MG63 (cell line): ENCODE results near the gene ACSM5. TPM values are rescaled to one million over a fixed set of nuclear protein-coding genes. Genes with fewer than 3 reads are reported as not detected.

Experiments
- DNase-seq: peaks from one replicate; pipeline ENCODE4 v3.0.0-alpha.2; 2020
- H3K27me3 ChIP-seq: fragments of 250-450 bp; sonication (Bioruptor Pico); 2 replicates; pipeline ENCODE4 v1.5.1; 2020; ENCODE audit warnings: mild to moderate bottlenecking, moderate library complexity
- H3K36me3 ChIP-seq: fragments of 250-450 bp; sonication (Bioruptor Pico); 2 replicates; pipeline ENCODE4 v1.5.1; 2020; ENCODE audit warnings: mild to moderate bottlenecking, moderate library complexity
- H3K4me3 ChIP-seq: fragments of 250-450 bp; sonication (Bioruptor Pico); 2 replicates; pipeline ENCODE4 v1.5.1; 2020; ENCODE audit warnings: mild to moderate bottlenecking, moderate library complexity
- H3K9me3 ChIP-seq: fragments of 250-450 bp; sonication (Bioruptor Pico); 2 replicates; pipeline ENCODE4 v1.5.1; 2020; ENCODE audit warnings: mild to moderate bottlenecking, moderate library complexity
- total RNA-seq: library from RNA; depleted of rRNA; stranded (reverse); fragments of >200 nt; shearing (Covaris generic); gene quantifications from 2 replicates; pipeline ENCODE4 v1.2.3, GENCODE V29; 2014; ENCODE audit warnings: low replicate concordance; rRNA removed

Gene ACSM5, protein sequence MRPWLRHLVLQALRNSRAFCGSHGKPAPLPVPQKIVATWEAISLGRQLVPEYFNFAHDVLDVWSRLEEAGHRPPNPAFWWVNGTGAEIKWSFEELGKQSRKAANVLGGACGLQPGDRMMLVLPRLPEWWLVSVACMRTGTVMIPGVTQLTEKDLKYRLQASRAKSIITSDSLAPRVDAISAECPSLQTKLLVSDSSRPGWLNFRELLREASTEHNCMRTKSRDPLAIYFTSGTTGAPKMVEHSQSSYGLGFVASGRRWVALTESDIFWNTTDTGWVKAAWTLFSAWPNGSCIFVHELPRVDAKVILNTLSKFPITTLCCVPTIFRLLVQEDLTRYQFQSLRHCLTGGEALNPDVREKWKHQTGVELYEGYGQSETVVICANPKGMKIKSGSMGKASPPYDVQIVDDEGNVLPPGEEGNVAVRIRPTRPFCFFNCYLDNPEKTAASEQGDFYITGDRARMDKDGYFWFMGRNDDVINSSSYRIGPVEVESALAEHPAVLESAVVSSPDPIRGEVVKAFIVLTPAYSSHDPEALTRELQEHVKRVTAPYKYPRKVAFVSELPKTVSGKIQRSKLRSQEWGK
- 0.20 and 1.2 TPM in 2 replicates for total RNA-seq

DNA sequence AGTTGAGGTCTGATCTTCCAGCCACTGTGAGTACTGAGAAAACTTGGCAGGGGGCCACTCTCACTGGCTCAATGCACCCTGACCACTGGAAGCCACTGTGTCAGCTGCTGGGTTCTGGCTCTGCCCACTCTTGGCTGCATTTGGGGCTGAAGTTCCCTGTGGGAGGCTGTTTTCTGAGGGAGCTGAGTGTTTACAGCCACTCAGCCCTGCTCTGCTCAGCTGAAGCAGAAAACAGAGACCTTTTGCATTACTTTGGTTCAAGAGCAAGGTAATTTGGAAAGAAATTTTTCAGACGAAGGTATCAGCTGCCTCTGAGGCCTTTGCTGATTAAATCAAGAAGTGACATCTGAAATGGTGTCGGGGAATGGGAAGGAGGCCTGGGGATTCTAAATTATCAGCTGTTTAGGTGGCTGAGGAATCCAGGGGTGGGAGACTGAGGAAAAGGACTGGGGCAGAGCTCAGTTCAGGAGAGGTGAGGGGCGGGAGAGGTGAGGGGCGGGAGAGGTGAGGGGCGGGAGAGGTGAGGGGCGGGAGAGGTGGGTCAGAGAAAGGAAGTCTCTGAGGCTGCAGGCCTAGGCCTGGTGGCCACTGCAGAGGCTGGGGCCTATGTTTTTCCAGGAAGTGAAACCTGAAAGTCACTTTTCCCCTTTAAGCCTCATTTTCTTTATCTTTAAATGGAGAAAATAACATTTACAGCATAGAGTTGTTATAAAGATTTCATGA lies at the start of gene ACSM5:
Gene ACSM5 (plus strand): TSS at position 137 of the 723 bp plus-strand sequence. CDS start 1,951 bp downstream, outside the sequence.
- Histone ChIP-seq H3K36me3 (no peaks in the 10 kb centered on the region), H3K27me3 (no peaks in the 10 kb centered on the region), H3K4me3 (no peak within 1 kb of the TSS), H3K9me3 (no peaks in the 10 kb centered on the region)
- DNase-seq = peak; percentile 84

- Histone ChIP-seq H3K4me3 (no peak overlapping the region), H3K9me3 (no peaks in the 10 kb centered on the region), H3K27me3 (peaks cover 23% of the 10 kb centered on the region), H3K36me3 (no peaks in the 10 kb centered on the region)
- DNase-seq = no peak
Measured at GRCh38 chr16:20359997-20360396, 49.3 kb upstream of the ACSM5 start.

GRCh38 chr16:20363191-20363590 lies 46.1 kb upstream of the ACSM5 start:
- Histone ChIP-seq H3K27me3 (peaks cover 18% of the 10 kb centered on the region), H3K4me3 (no peak overlapping the region), H3K9me3 (no peaks in the 10 kb centered on the region), H3K36me3 (no peaks in the 10 kb centered on the region)
- no peak for DNase-seq

- no peaks in the 10 kb centered on the region for H3K9me3 ChIP-seq
- H3K36me3 ChIP-seq = no peaks in the 10 kb centered on the region
- DNase-seq = no peak
- H3K4me3 ChIP-seq = no peak overlapping the region
- H3K27me3 ChIP-seq = peaks cover 18% of the 10 kb centered on the region
Measured at GRCh38 chr16:20364051-20364450, 45.3 kb upstream of the ACSM5 start.

DNA sequence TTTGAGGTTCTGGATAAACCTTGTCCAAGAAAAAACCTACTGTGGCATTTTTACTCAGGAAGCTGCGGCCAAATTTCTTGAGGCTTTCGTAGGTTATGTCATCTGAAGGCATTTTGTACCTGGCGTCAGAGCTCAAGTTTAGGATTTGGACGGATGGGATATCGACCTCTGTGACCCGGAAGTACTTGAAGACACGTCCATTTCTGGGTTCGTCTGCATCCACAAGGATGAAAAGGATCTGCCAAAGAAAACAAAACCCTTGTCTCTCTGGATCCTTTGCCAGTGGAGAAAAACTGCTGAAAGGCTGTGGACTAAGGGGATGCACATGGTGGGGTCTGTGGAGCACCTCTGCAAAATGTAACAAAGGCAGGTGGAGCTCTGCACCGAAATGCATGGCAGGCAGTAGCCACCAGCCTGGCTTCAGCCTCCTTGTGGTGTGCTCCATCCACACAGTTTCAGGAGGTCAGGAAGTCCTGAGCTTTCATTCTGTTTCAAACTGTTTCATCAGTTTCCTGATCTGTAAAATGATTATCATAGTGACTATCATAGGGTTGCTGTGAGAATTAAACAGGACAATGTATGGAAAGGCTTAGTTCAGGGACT lies 39.8 kb upstream of the ACSM5 start:
- H3K4me3 ChIP-seq = no peak overlapping the region
- no peaks in the 10 kb centered on the region for H3K9me3 ChIP-seq
- H3K27me3 ChIP-seq = no peaks in the 10 kb centered on the region; the same call in 1 of the 2 replicates

DNA sequence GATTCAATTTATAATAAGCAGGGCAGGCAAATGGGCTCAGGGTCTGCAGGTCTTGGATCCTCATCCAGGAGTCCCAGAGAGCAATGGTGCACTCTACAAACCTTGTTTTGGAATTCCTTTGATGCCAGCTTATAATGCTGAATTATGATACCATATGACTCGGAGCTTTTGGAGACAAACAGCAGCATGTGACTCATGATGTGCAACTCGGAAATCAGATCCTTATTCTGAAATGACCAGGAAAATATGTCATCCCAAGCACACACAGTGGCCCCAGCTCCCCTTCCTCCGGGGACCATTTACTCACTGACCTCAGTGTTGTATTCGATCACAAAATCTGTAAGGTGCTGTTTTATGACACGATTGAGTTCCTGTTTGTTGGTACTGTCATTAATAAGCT lies 36.6 kb upstream of the ACSM5 start:
- DNase-seq = no peak

More for the DNA sequence above, 39.8 kb upstream of the ACSM5 start:
- DNase-seq = no peak
- no peaks in the 10 kb centered on the region for H3K36me3 ChIP-seq

GRCh38 chr16:20377181-20377580 lies 32.2 kb upstream of the ACSM5 start:
- H3K9me3 ChIP-seq = no peaks in the 10 kb centered on the region
- DNase-seq = no peak
- H3K4me3 ChIP-seq = no peak overlapping the region
- H3K27me3 ChIP-seq = peaks cover 11% of the 10 kb centered on the region
- H3K36me3 ChIP-seq = no peaks in the 10 kb centered on the region

More for the DNA sequence above, 36.6 kb upstream of the ACSM5 start:
- Histone ChIP-seq H3K9me3 (no peaks in the 10 kb centered on the region), H3K27me3 (peaks cover 2% of the 10 kb centered on the region; the same call in 1 of the 2 replicates), H3K4me3 (no peak overlapping the region), H3K36me3 (no peaks in the 10 kb centered on the region)

DNA sequence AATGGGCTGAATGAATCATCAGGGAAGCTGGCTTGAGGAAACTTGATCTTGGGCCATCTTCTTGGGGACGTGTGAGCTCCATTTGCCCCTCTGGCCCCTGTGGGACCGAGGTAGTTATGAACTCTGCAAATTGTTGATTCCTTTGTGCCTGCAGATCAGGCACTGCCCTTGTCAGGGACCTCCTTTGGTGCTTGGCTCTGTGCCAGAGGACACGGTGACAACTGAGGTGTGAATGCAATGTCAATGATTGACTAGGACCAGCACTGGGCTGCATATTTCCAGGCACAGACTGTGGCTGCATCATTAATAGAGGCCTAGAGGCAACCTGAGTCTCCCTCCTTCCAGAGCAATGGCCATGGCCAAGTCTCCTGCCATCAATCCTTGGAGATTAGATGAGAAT lies 28.6 kb upstream of the ACSM5 start:
- Histone ChIP-seq H3K9me3 (no peaks in the 10 kb centered on the region), H3K36me3 (no peaks in the 10 kb centered on the region), H3K4me3 (no peak overlapping the region), H3K27me3 (peaks cover 11% of the 10 kb centered on the region)
- no peak for DNase-seq

DNA sequence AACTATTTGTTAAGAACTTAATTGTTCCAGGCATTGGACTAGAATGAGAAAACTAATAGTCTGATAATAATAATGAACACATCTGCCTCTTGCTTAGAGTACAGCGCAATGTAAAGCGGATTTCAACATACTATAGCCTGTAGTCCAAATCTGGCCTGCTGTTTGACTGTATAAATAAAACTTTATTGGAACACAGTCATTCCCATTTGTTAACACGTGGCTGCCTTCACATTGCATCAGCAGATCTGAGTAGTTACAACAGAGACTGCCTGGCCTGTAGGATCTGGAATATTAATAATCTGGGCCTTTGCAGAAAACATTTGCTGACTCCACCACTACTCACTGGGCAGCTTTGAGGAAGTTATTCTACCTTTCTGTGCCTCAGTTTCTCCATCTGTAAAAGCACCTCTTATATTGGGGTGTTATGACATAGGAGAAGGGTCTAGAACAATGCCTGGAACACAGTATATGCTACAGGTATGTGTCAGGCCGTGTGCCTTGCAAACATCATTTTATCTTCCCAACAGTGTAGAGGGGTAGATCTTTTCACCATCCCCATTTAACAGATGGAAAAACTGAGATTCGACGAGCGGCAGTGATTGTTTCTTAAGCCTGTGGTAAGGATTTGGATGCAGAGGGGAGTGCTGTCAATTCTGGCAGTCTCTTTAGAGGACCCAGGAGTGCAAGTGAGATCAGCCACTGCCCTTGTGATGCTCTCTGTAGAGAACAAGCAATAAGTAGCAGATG lies 27.0 kb upstream of the ACSM5 start:
- no peaks in the 10 kb centered on the region for H3K9me3 ChIP-seq
- no peak for DNase-seq
- no peak overlapping the region for H3K4me3 ChIP-seq

GRCh38 chr16:20383106-20384029 lies 26.0 kb upstream of the ACSM5 start:
- peak; percentile 49 for DNase-seq
- H3K36me3 ChIP-seq = no peaks in the 10 kb centered on the region
- H3K9me3 ChIP-seq = no peaks in the 10 kb centered on the region
- peaks cover 9% of the 10 kb centered on the region for H3K27me3 ChIP-seq
- H3K4me3 ChIP-seq = no peak overlapping the region

More for the DNA sequence above, 27.0 kb upstream of the ACSM5 start:
- Histone ChIP-seq H3K36me3 (no peaks in the 10 kb centered on the region), H3K27me3 (peaks cover 9% of the 10 kb centered on the region)

- Histone ChIP-seq H3K36me3 (no peaks in the 10 kb centered on the region), H3K27me3 (0 out of 2 replicates have a peak, but pooled peaks cover 2% of the 10 kb centered on the region), H3K9me3 (no peaks in the 10 kb centered on the region), H3K4me3 (no peak overlapping the region)
- peak; percentile 34 for DNase-seq
Measured at GRCh38 chr16:20385844-20386832, 23.2 kb upstream of the ACSM5 start.

- no peak for DNase-seq
- Histone ChIP-seq H3K27me3 (0 out of 2 replicates have a peak, but pooled peaks cover 2% of the 10 kb centered on the region), H3K4me3 (no peak overlapping the region), H3K9me3 (no peaks in the 10 kb centered on the region), H3K36me3 (no peaks in the 10 kb centered on the region)
Measured at GRCh38 chr16:20387978-20388377, 21.4 kb upstream of the ACSM5 start.

DNA sequence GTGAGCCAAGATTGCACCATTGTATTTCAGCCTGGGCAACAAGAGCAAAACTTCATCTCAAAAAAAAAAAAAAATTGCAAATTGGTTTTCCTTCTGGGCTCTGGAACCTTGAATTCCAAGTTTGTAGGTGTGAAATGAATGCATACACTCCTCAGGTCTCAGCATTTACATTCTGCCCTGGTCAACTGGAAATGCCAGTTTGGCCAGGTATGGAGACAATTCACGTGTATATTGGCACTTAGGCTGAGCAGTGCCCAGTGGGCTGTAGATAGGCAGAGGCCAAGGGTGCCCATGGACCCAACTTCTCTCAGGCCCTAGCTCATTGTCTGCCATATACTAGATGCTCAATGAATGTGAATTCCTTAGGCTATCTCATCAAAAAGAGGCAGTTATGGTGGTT lies 20.5 kb upstream of the ACSM5 start:
- Histone ChIP-seq H3K36me3 (no peaks in the 10 kb centered on the region), H3K27me3 (0 out of 2 replicates have a peak, but pooled peaks cover 2% of the 10 kb centered on the region), H3K9me3 (no peaks in the 10 kb centered on the region), H3K4me3 (no peak overlapping the region)
- DNase-seq = no peak

DNA sequence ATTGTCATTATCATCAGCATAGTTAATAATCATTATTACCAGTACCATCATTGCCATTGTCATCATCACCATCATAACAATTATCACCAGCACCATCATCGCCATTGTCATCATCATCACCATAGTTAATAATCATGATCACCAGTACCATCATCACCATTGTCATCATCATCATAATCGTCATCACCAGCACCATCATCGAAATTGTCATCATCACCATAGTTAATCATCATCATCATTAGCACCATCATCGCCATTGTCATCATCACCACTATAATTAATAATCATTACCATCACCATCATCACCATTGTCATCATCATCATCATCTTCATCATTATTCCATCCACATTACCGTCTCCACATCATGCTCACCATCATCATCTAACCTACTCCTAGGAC lies 18.3 kb upstream of the ACSM5 start:
- H3K36me3 ChIP-seq = no peaks in the 10 kb centered on the region
- DNase-seq = no peak
- no peak overlapping the region for H3K4me3 ChIP-seq
- no peaks in the 10 kb centered on the region for H3K9me3 ChIP-seq
- H3K27me3 ChIP-seq = 0 out of 2 replicates have a peak, but pooled peaks cover 2% of the 10 kb centered on the region
